Measurements from ENCODE around the gene TTLL12.

DNA sequence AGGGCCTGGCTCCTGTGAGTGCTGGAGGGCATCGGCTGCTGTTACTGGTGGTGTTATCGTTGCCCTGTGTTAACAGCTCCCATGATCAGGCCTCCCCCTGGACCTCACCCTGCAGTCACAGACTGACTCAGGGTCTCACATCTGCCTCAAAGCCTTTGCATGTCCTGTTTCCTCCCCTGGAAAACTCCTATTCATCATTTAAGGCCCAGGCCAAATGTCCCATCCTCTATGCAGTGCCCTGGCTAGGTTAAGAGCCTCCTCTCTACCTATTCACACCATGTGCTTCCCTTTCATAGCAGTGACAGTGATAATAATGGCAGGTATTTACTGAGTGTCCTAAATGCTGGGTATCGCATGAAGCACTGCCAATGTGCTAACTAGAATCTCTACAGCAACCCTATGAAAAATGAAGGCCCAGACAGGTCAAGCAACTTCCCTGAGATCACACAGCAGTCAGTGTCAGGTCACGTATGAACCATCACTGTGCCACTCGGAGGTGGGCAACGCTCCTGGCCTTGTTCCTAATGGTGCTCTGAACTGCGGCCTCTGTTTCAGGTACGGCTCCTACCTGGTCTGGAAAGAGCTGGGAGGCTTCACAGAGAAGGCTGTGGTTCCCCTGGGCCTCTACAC, 26.3 kb downstream of the TTLL12 start:
- TF ChIP-seq, protein P1, sequence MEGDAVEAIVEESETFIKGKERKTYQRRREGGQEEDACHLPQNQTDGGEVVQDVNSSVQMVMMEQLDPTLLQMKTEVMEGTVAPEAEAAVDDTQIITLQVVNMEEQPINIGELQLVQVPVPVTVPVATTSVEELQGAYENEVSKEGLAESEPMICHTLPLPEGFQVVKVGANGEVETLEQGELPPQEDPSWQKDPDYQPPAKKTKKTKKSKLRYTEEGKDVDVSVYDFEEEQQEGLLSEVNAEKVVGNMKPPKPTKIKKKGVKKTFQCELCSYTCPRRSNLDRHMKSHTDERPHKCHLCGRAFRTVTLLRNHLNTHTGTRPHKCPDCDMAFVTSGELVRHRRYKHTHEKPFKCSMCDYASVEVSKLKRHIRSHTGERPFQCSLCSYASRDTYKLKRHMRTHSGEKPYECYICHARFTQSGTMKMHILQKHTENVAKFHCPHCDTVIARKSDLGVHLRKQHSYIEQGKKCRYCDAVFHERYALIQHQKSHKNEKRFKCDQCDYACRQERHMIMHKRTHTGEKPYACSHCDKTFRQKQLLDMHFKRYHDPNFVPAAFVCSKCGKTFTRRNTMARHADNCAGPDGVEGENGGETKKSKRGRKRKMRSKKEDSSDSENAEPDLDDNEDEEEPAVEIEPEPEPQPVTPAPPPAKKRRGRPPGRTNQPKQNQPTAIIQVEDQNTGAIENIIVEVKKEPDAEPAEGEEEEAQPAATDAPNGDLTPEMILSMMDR (conservative IDR thresholded peaks at IDR 0.05; ENCODE audit: low read length): no peak
- TF ChIP-seq EZH2phosphoT487 (IDR thresholded peaks at IDR 0.05; ENCODE audit: borderline replicate concordance, low read depth, low read length): no peak

Measured in OCI-LY7 (cell line).